Activated CD4-positive, alpha-beta T cell treated with anti-CD3 and anti-CD28 coated beads for 24 hours (primary cell): ENCODE measurements around the gene TM9SF3.
A peak's percentile ranks its signal among the peaks of the same experiment; 100 is the strongest.

Source experiments
- DNase-seq, 2 donors: peaks; one replicate each; pipeline ENCODE4 v3.0.0-alpha.2; 2020; ENCODE audit warnings: low read depth in 2 of 2

Gene TM9SF3

DNA sequence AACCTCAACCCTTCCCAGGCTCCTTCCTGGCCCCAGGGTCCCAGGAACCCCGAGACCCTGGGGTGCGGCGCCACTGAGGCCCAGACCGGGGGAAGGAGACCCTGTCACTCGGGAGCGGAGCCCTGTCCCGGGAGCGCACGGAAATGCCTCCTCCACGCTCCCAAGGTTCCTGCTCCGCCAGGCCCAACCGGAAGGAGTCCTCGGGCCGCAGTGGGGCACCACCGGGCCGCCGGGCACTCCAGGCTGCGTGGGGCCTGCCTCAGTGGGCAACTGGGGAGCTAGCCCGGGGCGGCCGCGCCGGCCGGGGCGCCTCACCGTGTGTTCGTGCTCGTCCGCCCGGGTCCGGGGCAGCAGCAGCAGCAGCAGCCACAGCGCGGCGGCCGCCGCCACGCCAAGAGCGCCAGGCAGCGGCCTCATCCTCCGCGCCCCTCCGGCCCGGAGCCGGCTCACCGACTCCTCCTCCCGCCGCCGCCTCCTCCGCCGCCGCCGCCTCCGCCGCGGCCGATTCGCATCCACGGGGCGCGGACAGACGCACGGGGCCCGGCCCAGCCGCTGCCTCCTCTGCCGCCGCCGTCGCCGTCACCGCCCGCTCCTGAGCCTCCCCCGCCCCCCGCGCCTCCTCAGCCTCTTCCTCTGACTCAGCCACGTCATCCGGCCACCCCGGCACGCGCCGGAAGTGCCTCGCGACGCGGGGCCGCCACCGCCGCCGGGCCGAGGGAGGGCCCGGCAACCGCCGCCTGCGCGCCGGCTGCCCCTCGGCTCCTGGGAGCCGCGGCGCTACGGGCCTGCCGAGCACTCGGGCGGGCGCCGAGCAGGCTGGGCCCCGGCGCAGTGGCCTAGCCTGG is at the start of gene TM9SF3:
TSS of gene TM9SF3 (minus strand) at position 594 of the 845 bp plus-strand sequence. CDS start at position 417, 177 bp downstream.
- DNase-seq = peak; percentile 86 to 88

DNA sequence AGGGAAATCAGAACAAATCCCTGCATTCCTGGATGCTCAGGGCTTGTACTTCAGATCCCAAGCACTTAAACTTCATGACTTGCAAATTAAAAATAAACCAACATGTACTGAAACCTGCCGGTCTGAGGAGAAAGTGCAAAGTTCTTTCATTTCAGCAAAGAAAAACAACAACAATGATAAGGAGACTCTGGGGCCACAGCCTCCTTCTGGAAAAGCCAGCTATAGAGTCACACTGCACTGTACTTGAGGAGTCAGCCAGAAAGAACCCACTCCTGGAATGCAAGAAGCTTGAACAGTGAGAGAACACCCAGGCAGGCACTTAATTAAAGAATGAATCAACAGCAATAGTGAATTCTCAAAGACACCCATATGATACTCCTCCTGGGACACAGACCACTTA is 49.7 kb upstream of the TM9SF3 start:
- no peak for DNase-seq

DNA sequence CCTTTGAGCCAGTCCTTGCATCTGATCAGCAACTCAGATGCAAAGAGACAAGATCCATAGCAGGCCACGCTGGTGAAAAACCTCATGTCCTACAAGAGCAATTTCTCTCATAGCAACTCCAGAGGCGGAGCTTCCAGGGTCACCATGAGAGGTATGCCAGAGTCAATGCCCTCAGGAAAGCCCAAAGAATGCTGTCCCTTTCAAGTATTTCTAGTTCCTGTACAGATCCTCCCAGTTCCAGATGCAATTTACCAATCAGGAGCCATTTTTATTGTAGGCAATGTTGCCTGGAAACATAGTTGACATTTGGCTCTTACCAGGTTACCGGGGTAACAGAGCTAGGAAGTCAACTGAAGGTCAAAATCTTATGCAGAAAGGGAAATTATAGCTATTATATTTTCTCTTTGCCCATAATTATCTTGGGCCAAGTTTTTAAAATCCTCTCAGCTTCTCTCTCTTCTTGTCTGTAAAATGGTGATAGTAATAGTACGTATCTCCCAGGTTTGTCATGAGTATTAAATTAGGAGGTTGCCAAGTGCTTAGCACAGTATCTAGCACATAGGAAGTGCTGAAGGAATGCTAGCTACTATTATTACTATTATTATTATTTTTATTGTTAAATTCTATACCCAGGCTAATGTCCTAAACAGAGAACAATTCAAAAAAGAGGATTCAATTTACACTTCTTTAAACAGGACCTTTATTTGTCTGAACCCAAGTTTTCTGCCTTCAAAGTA is 46.3 kb upstream of the TM9SF3 start:
- DNase-seq = no peak

GRCh38 chr10:96627292-96627691 is 40.5 kb upstream of the TM9SF3 start:
- no peak for DNase-seq

- DNase-seq = no peak
Measured at GRCh38 chr10:96626795-96627194, 40.0 kb upstream of the TM9SF3 start.

DNA sequence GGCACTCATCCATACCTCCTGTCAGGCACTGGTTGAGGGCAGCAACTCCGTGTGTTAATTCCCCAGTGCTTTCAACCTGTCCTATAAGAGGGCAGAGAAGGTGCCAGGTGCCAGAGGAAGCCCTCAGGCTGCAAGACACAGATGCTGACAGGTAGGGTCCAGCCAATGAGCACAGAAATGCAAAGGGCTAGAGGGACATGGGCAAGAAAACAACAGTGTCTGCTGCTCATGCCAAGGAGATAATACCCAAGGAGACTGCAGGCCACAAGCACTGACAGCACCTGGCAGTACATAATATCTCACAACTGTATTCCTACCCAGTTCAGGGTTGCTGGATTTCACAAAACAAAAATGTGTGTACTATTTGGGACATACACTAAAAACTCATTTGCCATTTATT is 38.4 kb upstream of the TM9SF3 start:
- DNase-seq = no peak

GRCh38 chr10:96622013-96622787 is 35.4 kb upstream of the TM9SF3 start:
- no peak for DNase-seq

GRCh38 chr10:96619796-96620773 is 33.3 kb upstream of the TM9SF3 start:
- DNase-seq = no peak

GRCh38 chr10:96619120-96619519 is 32.3 kb upstream of the TM9SF3 start:
- DNase-seq = no peak

- DNase-seq = no peak
Measured at GRCh38 chr10:96618653-96619052, 31.8 kb upstream of the TM9SF3 start.

- DNase-seq = no peak
Measured at GRCh38 chr10:96616961-96617360, 30.1 kb upstream of the TM9SF3 start.

GRCh38 chr10:96614515-96614914 is 27.7 kb upstream of the TM9SF3 start:
- DNase-seq = no peak

GRCh38 chr10:96613576-96613975 is 26.8 kb upstream of the TM9SF3 start:
- DNase-seq = no peak

DNA sequence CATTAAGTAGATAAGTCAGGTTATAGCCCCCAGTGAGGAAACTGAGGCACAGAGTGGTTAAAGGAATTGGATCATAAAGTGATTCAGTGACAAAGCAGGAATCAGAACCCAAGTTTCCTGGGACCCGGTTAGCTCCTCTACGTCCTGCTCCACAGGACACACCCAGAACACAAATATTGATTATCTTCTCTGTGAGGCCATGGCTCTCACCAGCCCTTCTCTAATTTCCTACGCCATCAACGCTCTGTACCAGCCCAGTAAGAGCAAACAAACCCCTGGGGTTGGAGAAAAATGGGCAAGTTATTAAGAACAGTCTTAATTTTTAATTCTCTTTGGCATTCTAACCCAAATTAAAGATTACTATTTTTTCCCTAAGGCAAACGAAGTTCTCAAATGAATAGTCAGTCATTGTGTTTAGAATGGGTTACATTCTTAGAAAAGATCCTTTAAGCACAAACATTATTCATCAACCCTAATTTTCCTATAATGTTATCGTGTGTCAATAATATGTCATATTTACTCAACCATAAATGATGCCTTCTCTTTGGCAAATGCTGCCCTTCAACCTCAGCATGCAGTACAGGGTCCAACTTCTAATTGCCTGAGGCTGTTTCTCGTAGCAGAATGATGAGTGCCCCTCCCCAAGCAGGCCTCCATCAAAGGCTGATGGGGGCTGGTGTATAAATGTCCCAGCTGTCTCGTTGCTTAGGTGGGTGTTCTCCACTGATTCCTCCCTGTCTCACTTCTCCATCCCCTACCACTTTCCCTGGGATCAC is 25.4 kb upstream of the TM9SF3 start:
- DNase-seq = no peak

DNA sequence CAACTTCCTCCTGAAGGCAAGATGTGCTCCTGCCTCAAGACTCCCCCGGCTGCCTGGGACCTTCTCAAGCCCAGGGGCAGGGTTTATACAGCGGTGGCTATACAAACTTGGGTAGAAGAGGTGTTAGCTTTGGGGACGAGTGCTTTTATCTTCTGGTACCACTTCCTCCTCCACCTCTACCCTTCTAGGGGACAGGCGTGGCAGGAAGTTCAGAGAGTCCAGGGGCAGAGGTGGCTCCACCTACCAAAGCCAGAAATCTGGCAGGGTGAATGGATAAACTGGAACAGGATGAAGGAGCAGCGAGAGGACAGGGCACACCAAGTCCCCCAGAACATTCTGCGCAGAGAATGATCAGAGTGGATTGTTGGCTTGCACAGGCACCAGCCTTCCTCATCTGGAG is 24.0 kb upstream of the TM9SF3 start:
- DNase-seq = no peak

DNA sequence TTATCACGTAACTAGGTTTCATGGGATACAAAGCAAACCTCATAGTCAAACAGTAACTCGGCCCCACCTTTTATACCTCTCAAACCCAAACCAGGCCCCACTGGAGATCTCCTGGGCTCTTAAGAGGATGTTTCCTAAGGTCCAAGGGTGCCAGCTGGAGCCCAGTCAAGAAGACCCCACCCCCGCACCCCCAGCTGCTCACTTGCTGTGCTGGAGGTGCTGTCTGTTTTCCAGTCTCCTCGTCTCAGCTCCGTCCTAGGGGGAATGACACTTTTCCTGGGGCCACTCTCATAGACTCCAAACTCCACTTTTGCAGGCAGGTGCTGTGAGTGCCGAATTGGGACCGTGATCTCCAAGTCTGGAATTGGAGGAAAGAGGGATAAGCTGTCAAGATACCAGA is 22.7 kb upstream of the TM9SF3 start:
- DNase-seq = no peak

- no peak for DNase-seq
Measured at GRCh38 chr10:96608805-96609204, 22.0 kb upstream of the TM9SF3 start.

GRCh38 chr10:96608262-96608661 is 21.4 kb upstream of the TM9SF3 start:
- DNase-seq = no peak

DNA sequence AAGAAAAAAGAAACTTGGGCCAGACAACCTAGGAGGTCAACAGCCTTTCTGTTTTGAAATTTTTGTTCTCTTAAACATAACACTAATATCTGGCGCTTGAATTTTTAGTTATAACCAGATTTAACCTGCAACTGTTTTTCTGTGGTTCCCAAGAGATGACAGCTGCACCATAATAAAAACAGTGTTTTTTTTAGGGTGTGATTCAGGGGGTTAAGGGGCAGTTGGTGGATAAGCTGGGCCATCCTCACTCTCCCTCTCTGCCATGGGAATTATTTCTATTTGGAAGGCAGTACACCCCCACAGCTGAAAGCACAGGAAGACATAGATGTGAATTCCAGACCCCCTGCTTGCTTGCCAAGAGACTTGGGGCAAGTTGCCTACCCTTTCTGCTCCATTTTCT is 20.1 kb upstream of the TM9SF3 start:
- no peak for DNase-seq

DNA sequence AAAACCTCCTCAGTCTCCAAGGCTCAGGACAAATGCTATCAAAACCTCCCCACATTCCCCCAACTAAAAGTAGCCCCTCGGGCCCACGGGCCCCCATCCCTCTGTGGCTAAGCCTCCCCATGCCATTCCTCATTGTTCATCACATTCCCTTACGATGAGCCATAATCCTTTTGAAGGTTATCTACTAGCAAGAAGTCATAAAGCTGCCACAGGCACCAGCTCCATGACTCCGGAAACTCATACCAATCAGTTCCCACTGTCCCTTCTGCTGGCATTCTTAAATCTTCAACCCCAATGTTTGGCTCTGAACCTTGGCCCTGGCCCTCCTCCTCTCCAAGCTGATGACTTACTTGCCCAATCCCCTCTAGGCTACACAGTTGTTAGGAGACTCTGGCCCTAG is 19.4 kb upstream of the TM9SF3 start:
- DNase-seq = no peak
